Uterus (tissue), 4 donors: ENCODE results near the gene AREL1. TPM values are rescaled to one million over a fixed set of nuclear protein-coding genes. Genes with fewer than 3 reads are reported as not detected.

Experiments used
- DNase-seq, 2 donors: peaks; one replicate each; pipeline ENCODE4 v3.0.0-alpha.2; 2019 to 2020
- H3K27ac ChIP-seq, 2 donors: fragments of 200-600 bp; sonication (generic); 1 replicate in 1 of 2; 2 replicates in 1 of 2; pipeline ENCODE4 v1.5.1; 2016 to 2018
- H3K27me3 ChIP-seq, 2 donors: fragments of 200-600 bp; sonication (generic); one replicate each; pipeline ENCODE4 v1.5.1; 2018 to 2019; ENCODE audit warnings: control low read depth in 1 of 2
- H3K36me3 ChIP-seq, 2 donors: fragments of 200-600 bp; sonication (generic); one replicate each; pipeline ENCODE4 v1.5.1; 2019; ENCODE audit warnings: control low read depth in 1 of 2
- H3K4me1 ChIP-seq, 2 donors: fragments of 200-600 bp; sonication (generic); one replicate each; pipeline ENCODE4 v1.5.1; 2018 to 2019; ENCODE audit warnings: control low read depth in 1 of 2
- H3K4me3 ChIP-seq, 2 donors: fragments of 200-600 bp; sonication (generic); 1 replicate in 1 of 2; 2 replicates in 1 of 2; pipeline ENCODE4 v1.5.1; 2018 to 2019; ENCODE audit warnings: mild to moderate bottlenecking in 1 of 2
- H3K9me3 ChIP-seq, 2 donors: fragments of 200-600 bp; sonication (generic); one replicate each; pipeline ENCODE4 v1.5.1; 2019; ENCODE audit warnings: control low read depth in 1 of 2
- CTCF ChIP-seq, 4 experiments: fragments of 200-600 bp in 2 of 4; fragments of 450-650 bp in 2 of 4; sonication (generic) in 2 of 4; IDR thresholded peaks; one replicate each; pipeline ENCODE4 v1.5.1; 2016 to 2019; ENCODE audit warnings: antibody characterized with exemption in 4 of 4, mild to moderate bottlenecking in 2 of 4, moderate library complexity in 1 of 4
- POLR2A ChIP-seq, 2 donors: fragments of 450-650 bp; IDR thresholded peaks; one replicate each; pipeline ENCODE4 v1.6.1; 2016; ENCODE audit warnings: antibody characterized with exemption in 2 of 2, mild to moderate bottlenecking in 1 of 2, moderate library complexity in 1 of 2
- intact Hi-C: fragments of 100-400 bp; cut with DNase I; formaldehyde crosslinking; loops from one replicate; pipeline ENCODE4 v1.15.1; 2023; ENCODE audit warnings: low total_unique reads
- total RNA-seq, 4 donors: library from RNA; depleted of rRNA in 3 of 4; stranded (reverse); fragments of >200 nt in 3 of 4; gene quantifications; one replicate each; pipeline versions ENCODE4 v1.1.0 to v1.2.4, GENCODE V29; 2014 to 2023
- donor health status: DM: yes; HTN: yes; CAD: no.

Gene AREL1
- total RNA-seq, 4 donors from 2014 or later: 2.1 to 33.8 (median 22.3) TPM

GRCh38 chr14:74638966-74639365 lies 73.9 kb downstream of the AREL1 start:
- peaks cover 0 to 2% of the 10 kb centered on the region in 2 donors for H3K4me1 ChIP-seq
- H3K27me3 ChIP-seq: no peaks in the 10 kb centered on the region
- TF ChIP-seq POLR2A (IDR thresholded peaks at IDR 0.05): no peak
- no peak for TF ChIP-seq CTCF (IDR thresholded peaks at IDR 0.05)
- no peaks in the 10 kb centered on the region for H3K36me3 ChIP-seq
- no peaks in the 10 kb centered on the region for H3K9me3 ChIP-seq
- peak overlapping the region; percentile 42 to 47 for H3K27ac ChIP-seq
- no peak overlapping the region for H3K4me3 ChIP-seq
- DNase-seq: no peak
- intact Hi-C loops: no loop called here

- Histone ChIP-seq H3K27me3 (no peaks in the 10 kb centered on the region), H3K27ac (peak overlapping the region; percentile 42 to 47), H3K4me1 (peaks cover 0 to 2% of the 10 kb centered on the region in 2 donors), H3K9me3 (no peaks in the 10 kb centered on the region), H3K4me3 (no peak overlapping the region), H3K36me3 (no peaks in the 10 kb centered on the region)
- TF ChIP-seq CTCF (IDR thresholded peaks at IDR 0.05): no peak
- no peak for TF ChIP-seq POLR2A (IDR thresholded peaks at IDR 0.05)
- no peak for DNase-seq
- intact Hi-C loops: no loop called here
Observed at GRCh38 chr14:74638066-74638465, 74.8 kb downstream of the AREL1 start.

GRCh38 chr14:74637178-74637550 lies 75.7 kb downstream of the AREL1 start:
- Histone ChIP-seq H3K27me3 (no peaks in the 10 kb centered on the region), H3K27ac (no peak overlapping the region)

GRCh38 chr14:74636424-74637177 lies 76.3 kb downstream of the AREL1 start:
- H3K36me3 ChIP-seq: no peaks in the 10 kb centered on the region
- H3K27me3 ChIP-seq: no peaks in the 10 kb centered on the region
- H3K4me1 ChIP-seq: peaks cover 0 to 2% of the 10 kb centered on the region in 2 donors
- H3K9me3 ChIP-seq: no peaks in the 10 kb centered on the region
- no peak overlapping the region for H3K27ac ChIP-seq
- H3K4me3 ChIP-seq: no peak overlapping the region
- intact Hi-C loops: no loop called here
- no peak for DNase-seq
- TF ChIP-seq CTCF (IDR thresholded peaks at IDR 0.05): no peak
- no peak for TF ChIP-seq POLR2A (IDR thresholded peaks at IDR 0.05)

More at GRCh38 chr14:74637178-74637550, 75.7 kb downstream of the AREL1 start:
- intact Hi-C loops: no loop called here
- Histone ChIP-seq H3K4me1 (peaks cover 0 to 2% of the 10 kb centered on the region in 2 donors), H3K9me3 (no peaks in the 10 kb centered on the region), H3K36me3 (no peaks in the 10 kb centered on the region), H3K4me3 (no peak overlapping the region)
- no peak for DNase-seq
- TF ChIP-seq CTCF (IDR thresholded peaks at IDR 0.05) (no peak), POLR2A (IDR thresholded peaks at IDR 0.05) (no peak)

- DNase-seq: no peak
- intact Hi-C loops: no loop called here
- H3K9me3 ChIP-seq: no peaks in the 10 kb centered on the region
- TF ChIP-seq POLR2A (IDR thresholded peaks at IDR 0.05) (no peak), CTCF (IDR thresholded peaks at IDR 0.05) (no peak)
- H3K36me3 ChIP-seq: no peaks in the 10 kb centered on the region
- no peak overlapping the region for H3K4me3 ChIP-seq
- peaks cover 0 to 2% of the 10 kb centered on the region in 2 donors for H3K4me1 ChIP-seq
- H3K27me3 ChIP-seq: no peaks in the 10 kb centered on the region
- no peak overlapping the region for H3K27ac ChIP-seq
Observed at GRCh38 chr14:74635847-74636246, 77.0 kb downstream of the AREL1 start.
